ENCODE results near the gene PBX1.

Gene PBX1

DNA sequence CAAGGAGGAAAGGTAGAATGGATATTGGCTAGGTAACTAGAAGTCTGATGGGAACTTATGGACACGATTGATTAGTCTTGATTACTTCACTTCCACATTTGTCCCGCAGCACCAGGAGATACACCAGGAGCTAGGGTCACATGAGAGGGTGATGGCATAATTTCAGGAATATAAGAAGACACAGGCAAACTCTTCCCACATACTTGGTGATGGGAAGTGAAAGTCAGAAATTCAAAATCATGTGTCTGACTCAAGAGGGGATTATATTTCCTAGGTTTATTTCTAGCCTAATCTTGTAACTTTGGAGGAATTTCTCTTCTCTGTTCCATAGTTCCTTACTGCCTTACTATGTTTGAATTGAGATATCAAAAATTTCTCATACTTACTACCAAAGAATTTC lies 185.0 kb downstream of the PBX1 start:
- no peak overlapping the region for H3K4me2 ChIP-seq
- no peak overlapping the region for H3K9ac ChIP-seq
- H4K20me1 ChIP-seq (ENCODE audit: insufficient read depth) = no peaks in the 10 kb centered on the region
- no peak overlapping the region for H2AFZ ChIP-seq (ENCODE audit: low read depth)
- no peaks in the 10 kb centered on the region for H3K27me3 ChIP-seq (ENCODE audit: insufficient read depth, low read depth)
- no peaks in the 10 kb centered on the region for H3K36me3 ChIP-seq (ENCODE audit: insufficient read depth)
- no peak overlapping the region for H3K27ac ChIP-seq
- TF ChIP-seq, protein P1, sequence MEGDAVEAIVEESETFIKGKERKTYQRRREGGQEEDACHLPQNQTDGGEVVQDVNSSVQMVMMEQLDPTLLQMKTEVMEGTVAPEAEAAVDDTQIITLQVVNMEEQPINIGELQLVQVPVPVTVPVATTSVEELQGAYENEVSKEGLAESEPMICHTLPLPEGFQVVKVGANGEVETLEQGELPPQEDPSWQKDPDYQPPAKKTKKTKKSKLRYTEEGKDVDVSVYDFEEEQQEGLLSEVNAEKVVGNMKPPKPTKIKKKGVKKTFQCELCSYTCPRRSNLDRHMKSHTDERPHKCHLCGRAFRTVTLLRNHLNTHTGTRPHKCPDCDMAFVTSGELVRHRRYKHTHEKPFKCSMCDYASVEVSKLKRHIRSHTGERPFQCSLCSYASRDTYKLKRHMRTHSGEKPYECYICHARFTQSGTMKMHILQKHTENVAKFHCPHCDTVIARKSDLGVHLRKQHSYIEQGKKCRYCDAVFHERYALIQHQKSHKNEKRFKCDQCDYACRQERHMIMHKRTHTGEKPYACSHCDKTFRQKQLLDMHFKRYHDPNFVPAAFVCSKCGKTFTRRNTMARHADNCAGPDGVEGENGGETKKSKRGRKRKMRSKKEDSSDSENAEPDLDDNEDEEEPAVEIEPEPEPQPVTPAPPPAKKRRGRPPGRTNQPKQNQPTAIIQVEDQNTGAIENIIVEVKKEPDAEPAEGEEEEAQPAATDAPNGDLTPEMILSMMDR (conservative IDR thresholded peaks at IDR 0.05; ENCODE audit: low read depth, low read length) = no peak
- H3K79me2 ChIP-seq (ENCODE audit: insufficient read depth, low read depth) = no peaks in the 10 kb centered on the region
- no peaks in the 10 kb centered on the region for H3K4me1 ChIP-seq (ENCODE audit: low read depth, poor library complexity, severe bottlenecking)
- no peak overlapping the region for H3K4me3 ChIP-seq (IDR thresholded peaks at IDR 0.05; ENCODE audit: insufficient read depth, low read depth, low read length)

- TF ChIP-seq, protein P1 (conservative IDR thresholded peaks at IDR 0.05; ENCODE audit: low read depth, low read length) = no peak
- no peaks in the 10 kb centered on the region for H3K79me2 ChIP-seq (ENCODE audit: insufficient read depth, low read depth)
- no peaks in the 10 kb centered on the region for H3K4me1 ChIP-seq (ENCODE audit: low read depth, poor library complexity, severe bottlenecking)
- H2AFZ ChIP-seq (ENCODE audit: low read depth) = no peak overlapping the region
- H3K27ac ChIP-seq = no peak overlapping the region
- no peaks in the 10 kb centered on the region for H3K27me3 ChIP-seq (ENCODE audit: insufficient read depth, low read depth)
- H3K9ac ChIP-seq = no peak overlapping the region
- no peak overlapping the region for H3K4me2 ChIP-seq
- no peak overlapping the region for H3K4me3 ChIP-seq (IDR thresholded peaks at IDR 0.05; ENCODE audit: insufficient read depth, low read depth, low read length)
- H3K36me3 ChIP-seq (ENCODE audit: insufficient read depth) = no peaks in the 10 kb centered on the region
- H4K20me1 ChIP-seq (ENCODE audit: insufficient read depth) = no peaks in the 10 kb centered on the region
Observed at GRCh38 chr1:164745736-164746135, 186.8 kb downstream of the PBX1 start.

- H3K79me2 ChIP-seq (ENCODE audit: insufficient read depth, low read depth) = no peaks in the 10 kb centered on the region
- no peak overlapping the region for H3K27ac ChIP-seq
- H3K27me3 ChIP-seq (ENCODE audit: insufficient read depth, low read depth) = no peaks in the 10 kb centered on the region
- no peak overlapping the region for H2AFZ ChIP-seq (ENCODE audit: low read depth)
- no peaks in the 10 kb centered on the region for H3K36me3 ChIP-seq (ENCODE audit: insufficient read depth)
- H3K9ac ChIP-seq = no peak overlapping the region
- H3K4me1 ChIP-seq (ENCODE audit: low read depth, poor library complexity, severe bottlenecking) = no peaks in the 10 kb centered on the region
- TF ChIP-seq, protein P1 (conservative IDR thresholded peaks at IDR 0.05; ENCODE audit: low read depth, low read length) = no peak
- H3K4me2 ChIP-seq = no peak overlapping the region
- no peaks in the 10 kb centered on the region for H4K20me1 ChIP-seq (ENCODE audit: insufficient read depth)
- no peak overlapping the region for H3K4me3 ChIP-seq (IDR thresholded peaks at IDR 0.05; ENCODE audit: insufficient read depth, low read depth, low read length)
Observed at GRCh38 chr1:164746632-164747031, 187.6 kb downstream of the PBX1 start.

DNA sequence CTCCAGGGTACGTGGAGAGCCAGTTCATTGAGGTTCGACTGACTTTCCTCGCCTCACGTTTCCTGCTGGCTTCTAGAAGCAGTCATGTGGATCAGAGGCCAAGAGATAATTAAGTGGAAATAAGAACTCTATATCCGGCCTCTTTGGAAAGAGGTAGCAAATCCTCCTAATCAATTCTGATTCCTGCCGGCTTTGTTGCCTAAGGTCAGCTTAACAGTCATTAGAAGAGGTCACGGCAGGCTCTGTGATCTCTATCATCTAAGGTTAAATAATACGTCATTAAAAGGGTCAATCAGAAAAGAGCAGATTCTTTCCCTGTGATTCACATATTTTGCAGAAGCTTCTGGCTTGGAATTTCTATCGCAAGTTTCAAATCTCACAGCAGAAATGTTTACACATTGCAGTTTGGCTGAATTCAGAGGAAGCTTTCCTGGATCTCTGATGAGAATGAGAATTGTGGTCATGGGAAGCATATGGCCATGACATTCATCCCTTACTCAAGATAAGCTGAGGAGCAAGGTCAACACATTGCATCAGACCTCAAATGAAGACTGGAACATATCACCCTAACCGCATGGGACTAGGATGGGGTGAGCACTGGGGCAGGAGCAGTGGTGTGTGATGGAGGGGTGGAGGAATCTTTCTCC lies 189.4 kb downstream of the PBX1 start:
- Histone ChIP-seq H3K9ac (no peak overlapping the region), H2AFZ (ENCODE audit: low read depth) (no peak overlapping the region), H3K79me2 (ENCODE audit: insufficient read depth, low read depth) (no peaks in the 10 kb centered on the region)

More for the DNA sequence above, 189.4 kb downstream of the PBX1 start:
- H3K4me3 ChIP-seq (IDR thresholded peaks at IDR 0.05; ENCODE audit: insufficient read depth, low read depth, low read length) = no peak overlapping the region
- H3K4me1 ChIP-seq (ENCODE audit: low read depth, poor library complexity, severe bottlenecking) = no peaks in the 10 kb centered on the region
- no peaks in the 10 kb centered on the region for H3K27me3 ChIP-seq (ENCODE audit: insufficient read depth, low read depth)
- no peaks in the 10 kb centered on the region for H3K36me3 ChIP-seq (ENCODE audit: insufficient read depth)
- H3K27ac ChIP-seq = no peak overlapping the region
- H4K20me1 ChIP-seq (ENCODE audit: insufficient read depth) = no peaks in the 10 kb centered on the region
- TF ChIP-seq, protein P1 (conservative IDR thresholded peaks at IDR 0.05; ENCODE audit: low read depth, low read length) = no peak
- H3K4me2 ChIP-seq = no peak overlapping the region
